ENCODE data around the gene FHIT.

FHIT gene

DNA sequence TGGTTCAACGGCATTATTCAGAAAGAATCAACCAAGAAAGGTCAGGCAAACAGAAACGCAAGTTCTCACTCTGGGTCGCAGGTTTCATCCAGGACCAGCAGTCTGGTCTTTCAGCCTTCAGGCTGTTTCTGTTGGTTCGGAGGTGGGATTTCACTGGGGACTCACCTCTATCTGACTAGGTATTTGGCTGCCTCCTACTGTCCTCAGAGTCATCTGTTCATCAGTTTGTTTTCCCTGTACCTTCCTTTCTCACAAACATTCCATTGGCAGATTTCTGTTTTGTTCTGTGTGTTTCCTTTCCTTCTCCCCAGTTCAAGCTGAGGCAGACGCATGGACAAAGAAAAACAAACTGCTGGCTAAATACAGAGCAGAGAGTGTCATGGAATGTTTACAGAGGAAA, 1154.8 kb downstream of the FHIT start:
- DNase-seq (ENCODE audit: low read depth): no peak

DNA sequence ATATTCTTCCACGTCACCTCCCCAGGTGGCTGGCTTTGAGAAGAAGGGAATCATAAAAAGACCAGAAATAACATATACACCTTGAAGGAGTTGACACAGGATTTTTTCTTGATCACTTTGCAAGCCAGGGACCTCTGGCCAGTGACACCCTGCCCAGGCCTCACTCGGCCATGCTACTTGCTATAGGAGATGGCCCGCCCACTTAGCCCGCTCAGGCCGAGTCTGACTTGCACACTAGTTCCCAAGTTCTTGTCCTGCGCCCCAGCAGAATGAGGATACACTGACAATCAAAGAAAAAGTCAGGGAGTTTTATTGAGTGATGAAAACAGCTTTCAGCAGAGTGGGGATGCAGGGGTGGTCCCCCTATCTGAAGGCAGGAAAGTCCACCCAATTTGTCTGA, 1155.3 kb downstream of the FHIT start:
- no peak for DNase-seq (ENCODE audit: low read depth)

DNA sequence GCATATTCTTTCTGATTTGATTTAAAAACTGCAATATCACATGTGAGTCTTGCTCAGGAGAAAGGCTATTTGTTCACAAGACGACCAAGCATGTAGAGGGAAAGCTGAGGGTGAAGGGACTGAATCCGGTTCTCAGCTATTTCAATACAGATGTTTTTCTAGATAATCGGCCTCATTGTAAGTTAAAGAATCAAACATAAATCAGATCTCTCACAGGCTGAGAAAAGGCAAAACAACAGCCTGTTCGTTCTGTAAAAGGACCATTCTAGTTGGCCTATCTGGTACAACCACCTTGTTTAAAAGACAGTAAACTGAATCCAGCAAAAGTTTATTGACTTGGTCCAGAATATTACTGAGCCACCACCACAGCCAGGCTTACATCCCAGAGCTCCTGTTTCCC, 1155.7 kb downstream of the FHIT start:
- no peak for DNase-seq (ENCODE audit: low read depth)

DNA sequence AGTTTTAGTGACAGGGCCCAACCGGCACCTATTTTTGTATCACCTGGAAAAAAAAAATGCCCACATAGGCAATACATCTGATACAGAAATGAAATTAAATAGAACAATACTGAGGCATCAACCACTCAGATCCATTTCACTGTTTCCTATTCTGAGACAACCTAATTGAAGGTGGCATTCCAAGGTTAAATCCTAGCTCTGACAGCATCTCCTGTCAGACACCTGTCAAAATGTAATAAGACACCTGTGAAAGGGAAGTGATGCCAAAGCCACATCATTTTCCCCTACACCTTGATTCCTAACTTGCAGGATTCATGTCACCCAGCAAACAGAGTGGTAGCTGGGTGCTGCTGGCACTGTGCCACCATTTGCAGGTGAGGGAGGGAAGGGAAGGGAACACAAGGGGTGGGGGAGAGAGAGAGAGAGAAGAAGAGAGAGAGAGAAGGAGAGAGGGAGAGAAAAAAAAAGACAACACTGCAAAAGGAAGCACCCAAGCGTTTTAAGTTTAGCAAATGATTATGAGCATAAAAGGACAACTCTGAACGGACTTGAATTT, 1156.8 kb downstream of the FHIT start:
- DNase-seq (ENCODE audit: low read depth): no peak

DNA sequence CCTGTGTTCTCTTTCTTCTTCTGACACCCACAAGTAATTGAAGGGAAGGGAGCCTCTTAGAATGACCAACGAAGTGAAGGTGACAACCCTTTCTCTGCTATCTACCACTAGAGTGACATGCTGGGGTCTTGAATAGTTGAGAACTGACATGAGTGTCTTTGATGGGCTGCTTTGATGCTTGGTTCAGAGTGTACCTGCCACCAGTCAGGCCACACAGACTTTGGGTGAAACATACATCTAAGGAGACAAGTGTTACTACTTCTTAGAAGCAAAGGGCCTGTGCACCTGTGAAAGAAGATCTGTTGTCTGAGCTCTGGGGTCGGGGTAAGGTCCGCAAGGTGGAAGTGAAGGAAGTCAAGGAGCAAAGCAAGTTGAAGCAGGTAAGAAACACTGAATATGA, 1160.7 kb downstream of the FHIT start:
- no peak for DNase-seq (ENCODE audit: low read depth)

DNA sequence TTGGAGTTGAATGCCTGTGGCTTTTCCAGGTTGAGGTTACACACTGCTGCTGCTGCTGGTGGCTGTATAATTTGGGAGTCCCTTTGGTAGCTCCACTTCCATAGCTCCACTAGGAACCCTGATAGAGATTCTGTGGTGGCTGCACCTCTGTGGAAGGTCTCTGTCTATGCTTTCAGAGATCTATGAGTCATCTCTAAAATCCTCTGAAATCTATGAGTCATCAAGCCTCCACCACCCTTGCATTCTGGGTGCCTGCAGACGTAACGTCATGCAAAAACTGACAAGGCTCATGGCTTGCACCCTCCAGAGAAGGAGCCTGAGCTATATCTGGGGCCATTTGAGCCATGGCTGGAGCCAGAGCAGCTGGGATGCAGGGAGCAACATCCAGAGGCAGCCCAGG, 1164.4 kb downstream of the FHIT start:
- DNase-seq (ENCODE audit: low read depth): peak; percentile 4

DNA sequence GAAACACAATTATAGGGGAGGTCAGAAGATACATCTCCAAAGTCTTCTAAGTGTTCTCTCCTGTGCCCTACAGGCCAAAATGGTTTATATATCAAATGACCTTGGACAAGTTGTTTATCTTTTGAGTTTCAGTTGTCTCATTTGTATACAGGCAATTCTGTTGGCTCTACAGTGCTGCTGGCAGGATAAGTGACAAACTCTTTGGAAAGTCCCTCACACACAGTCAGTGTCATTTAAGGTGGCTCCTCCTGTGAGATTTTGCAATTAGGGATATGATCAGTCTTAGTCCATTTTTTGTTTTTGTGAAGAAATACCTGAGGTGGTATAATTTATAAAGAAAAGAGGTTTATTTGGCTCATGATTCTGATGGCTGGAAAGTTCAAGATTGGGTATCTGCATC, 1165.6 kb downstream of the FHIT start:
- no peak for DNase-seq (ENCODE audit: low read depth)

DNA sequence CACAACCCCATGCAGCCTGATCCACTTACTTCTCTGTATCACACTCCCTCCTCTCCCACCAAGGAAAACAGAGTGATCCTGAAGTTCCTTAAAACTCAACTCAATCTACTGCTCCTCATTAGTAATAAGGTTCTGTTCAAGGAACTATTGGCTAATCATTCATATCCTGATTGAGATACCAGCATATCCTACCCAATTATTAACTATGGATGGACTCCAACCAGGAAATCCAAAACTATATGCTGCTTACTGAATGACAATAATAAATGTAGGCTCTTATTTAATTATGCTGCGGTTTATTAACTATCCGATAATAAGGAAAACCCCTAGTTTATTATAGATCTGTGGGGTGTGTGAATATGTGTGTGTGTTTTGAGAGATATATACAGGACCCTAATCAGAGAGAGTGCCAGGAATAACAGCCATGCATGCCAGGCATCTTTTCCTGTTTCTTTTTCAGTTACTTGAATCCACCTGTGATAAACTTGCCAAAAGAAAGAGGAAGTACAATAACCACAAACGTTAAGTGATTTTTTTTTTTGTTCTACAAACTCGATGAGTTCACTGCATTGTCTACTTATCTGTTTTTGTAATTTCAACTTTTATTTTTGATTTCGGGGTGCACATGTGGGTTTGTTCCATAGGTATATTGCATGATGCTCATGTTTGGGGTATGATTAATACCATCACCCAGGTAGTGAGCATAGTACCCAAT, 1169.7 kb downstream of the FHIT start:
- DNase-seq (ENCODE audit: low read depth): no peak

DNA sequence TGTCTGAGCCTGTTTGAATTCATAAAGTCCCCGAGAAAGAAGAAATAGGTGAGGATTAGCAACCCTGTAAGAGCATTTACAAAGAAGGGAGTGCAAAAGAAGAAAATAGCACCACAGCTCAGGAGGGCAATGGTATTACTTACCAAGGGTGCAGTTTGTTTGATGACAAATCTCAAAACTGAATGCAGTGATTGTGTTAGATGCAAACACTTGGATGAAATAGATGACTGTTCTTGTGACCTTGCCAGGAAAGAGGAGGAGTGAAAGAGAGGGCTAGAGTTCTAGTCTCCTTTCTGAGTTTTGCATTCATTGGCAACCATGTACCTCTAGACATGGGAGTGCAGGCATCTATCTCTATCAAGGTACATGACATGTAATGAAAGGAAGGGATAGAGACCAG, 1170.6 kb downstream of the FHIT start:
- no peak for DNase-seq (ENCODE audit: low read depth)

DNA sequence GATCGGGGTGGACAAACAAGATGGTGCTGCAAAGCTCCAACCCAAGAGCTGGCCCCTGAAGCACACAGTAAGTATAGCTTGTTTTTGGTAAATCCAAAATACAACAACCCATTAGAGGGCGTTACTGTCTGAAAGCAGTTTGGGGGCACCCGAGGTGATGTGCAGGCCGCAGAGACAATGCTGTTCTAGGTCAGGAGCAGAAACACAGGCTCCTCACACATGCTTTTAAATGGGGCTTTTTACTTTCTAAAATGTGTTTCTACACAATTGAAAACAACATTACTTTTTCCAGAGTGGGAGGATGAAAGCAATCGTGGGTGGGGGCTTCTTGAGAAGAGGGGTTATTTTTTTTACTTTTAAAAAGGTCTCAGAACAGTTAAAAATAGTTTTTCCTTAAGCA, 1172.2 kb downstream of the FHIT start:
- no peak for DNase-seq (ENCODE audit: low read depth)

DNA sequence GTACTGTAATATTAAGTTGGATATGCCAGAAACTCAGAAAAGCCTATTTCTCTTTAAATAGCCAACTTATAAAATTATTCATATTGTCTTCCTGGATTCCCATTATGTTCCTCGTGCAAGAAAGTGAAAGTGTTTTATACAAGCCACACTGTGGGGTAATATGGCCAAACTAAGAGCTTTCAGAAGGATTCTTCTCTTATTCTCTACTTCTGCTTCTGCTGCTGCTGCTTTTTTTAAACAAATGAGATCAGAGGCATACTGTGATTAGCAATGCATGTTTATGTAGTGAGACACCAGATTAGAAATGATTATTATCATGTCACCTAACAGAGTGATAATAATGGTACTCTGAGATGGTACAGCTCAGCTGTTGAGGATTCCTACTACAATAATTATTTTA, 1174.9 kb downstream of the FHIT start:
- DNase-seq (ENCODE audit: low read depth): no peak

DNA sequence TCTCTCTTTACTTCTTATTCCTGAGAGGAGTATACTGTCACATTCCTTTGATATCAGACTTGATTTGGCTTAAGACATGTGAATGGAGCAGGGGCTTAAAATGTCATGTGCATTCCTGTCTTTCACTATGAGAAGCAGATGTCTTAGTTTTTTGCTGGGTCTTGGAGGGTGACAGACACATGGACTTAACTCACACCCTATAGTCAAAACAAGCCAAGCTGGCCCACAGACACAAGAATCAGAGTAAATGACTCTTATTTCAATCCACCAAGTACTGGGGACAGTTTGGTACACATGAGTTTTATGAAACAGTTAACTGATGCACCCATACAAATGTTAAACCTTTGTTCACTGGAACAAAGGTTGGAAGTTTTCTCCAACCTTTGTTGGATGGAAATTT, 1177.3 kb downstream of the FHIT start:
- DNase-seq (ENCODE audit: low read depth): no peak

DNA sequence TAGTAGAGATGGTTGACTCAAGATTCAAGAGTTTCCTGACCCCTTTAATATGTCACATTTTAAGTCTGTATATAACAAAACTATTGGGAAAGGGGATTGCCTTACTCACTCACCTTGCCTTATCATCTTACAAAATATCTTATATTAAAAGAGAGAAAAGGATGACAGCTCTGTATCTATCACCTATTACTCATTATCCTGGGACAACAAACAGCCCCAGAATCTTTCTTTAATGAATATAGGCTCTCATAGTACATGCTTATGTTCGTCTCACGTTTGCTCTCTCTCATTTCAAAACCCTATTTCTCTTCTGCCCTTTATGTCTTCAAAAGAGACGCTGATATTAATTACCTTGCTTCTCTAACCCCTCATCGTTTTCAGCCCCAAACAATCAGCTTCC, 1178.0 kb downstream of the FHIT start:
- no peak for DNase-seq (ENCODE audit: low read depth)

DNA sequence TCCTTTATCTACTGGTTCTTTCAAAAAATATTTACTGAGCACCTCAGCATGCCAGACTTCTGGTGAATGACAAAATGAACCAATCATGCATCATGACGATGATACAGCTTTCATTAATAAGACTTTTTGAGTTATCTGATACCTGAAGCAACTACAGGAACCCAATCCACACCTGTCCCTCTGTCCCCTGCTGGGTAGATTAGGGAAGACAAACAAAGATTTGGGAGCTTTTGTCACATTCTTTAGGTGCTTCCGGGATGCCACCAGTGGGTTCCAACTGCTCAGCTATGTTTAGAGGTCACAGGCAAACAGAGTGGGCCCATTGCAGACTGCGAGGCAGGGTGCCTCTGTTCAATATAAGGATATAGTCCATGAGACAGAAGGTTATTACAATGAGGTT, 1180.9 kb downstream of the FHIT start:
- no peak for DNase-seq (ENCODE audit: low read depth)

DNA sequence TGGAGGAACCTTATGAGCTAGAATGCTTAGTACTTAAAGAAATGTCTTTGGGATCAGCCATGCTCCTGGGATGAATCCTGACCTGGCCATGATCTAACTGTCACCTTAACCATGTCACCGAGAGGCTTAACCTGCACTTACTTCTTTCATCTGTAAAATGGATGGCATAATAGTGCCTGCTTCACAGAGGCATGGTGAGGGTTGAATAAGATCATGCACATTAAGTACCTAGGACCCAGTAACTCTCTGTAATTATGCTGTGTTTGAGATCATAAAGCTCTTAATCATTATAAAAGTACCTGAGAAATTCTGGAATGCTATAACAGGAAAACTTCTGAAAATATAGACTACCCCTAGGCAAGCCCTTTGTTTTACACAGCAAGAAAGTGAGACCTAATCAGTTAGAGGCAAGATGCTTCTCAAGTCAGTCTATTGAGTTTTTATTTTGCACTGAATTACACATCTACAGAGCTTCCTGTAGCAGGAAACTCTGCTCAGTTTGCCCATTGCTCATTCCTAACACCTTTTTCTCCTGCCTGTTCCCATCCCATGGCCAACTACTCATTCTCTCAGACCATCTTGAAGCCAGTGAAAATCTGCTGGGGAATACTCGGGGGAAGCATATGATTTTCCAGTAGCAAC, 1185.9 kb downstream of the FHIT start:
- DNase-seq (ENCODE audit: low read depth): no peak

DNA sequence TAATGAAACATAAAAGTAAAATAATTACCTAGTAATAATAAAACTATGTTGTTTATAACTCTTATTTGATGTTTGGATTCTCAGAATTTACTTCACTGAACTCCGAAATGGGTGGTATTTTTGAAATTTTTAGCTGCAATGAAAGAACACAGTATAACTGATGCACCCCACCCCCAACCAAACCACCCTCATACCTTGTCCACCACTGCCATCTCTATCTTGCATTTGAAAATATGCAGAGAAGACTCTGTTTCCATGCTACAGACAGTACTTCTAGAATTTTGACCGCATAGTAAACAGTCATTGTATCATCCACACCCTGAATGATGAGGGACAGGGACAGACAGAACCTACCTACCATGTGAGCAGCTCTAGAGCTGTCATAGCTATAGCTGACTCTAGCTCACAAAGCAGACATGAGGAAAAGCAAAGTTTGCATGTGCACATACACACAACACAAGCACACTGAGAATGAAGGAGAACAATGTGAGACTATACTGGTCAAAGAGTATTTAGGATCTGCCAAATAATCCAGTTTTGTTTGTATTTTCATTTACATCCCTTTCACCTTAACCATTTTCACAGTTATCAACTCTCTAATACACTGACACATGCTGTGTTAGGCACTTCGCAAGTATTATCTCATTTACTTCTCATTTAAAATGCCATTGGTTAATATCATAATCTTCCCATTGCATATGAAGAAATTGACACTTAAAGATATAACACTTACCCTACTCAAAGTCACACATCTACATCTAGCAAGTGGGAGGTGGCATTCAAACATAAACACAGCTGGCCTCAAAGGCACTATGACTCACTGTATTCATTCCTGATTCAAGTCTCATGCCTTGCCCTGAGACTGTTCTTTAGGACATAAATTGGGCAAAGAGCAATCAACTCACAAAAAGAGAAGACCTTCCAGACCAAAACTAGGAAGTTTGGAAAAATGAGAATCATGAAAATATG, 1186.8 kb downstream of the FHIT start:
- no peak for DNase-seq (ENCODE audit: low read depth)

DNA sequence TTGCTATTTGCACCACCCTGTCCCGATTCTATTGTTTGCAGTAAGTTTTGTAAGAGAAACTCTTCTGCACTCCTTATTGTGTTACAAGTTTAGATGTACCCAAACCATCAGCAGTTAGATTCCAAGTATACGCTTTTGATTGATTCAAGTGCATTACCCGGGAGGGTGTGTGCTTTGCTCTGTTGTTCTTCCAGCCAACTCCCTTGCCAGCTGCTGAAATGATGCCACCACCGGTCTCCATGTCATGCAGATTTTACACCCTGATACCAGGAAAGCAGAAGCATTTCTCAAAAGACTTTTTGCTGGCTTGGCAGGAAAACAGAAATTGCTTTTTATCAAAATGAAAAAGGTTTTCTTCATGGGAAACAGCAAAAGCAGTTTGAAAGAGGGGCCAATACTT, 1194.8 kb downstream of the FHIT start:
- DNase-seq (ENCODE audit: low read depth): no peak

DNA sequence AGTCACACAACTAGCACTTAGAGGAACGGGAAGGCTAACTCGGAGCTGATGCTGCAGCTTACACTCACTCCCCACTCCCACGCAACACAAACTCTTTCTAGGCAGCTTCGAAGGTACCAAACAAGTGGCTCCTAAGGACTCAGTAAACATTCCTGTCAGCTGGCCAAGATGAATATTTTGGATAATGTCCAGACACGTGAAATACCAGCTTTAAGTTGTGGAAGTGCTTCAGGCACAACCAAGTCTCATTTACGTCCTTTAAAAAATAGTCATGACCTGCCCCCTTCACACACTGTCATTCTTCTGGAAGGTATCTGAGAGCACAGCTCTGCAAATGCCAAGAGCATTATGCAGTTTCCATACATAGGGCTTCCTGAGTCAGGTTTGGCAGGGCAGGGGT, 1195.5 kb downstream of the FHIT start:
- DNase-seq (ENCODE audit: low read depth): no peak

DNA sequence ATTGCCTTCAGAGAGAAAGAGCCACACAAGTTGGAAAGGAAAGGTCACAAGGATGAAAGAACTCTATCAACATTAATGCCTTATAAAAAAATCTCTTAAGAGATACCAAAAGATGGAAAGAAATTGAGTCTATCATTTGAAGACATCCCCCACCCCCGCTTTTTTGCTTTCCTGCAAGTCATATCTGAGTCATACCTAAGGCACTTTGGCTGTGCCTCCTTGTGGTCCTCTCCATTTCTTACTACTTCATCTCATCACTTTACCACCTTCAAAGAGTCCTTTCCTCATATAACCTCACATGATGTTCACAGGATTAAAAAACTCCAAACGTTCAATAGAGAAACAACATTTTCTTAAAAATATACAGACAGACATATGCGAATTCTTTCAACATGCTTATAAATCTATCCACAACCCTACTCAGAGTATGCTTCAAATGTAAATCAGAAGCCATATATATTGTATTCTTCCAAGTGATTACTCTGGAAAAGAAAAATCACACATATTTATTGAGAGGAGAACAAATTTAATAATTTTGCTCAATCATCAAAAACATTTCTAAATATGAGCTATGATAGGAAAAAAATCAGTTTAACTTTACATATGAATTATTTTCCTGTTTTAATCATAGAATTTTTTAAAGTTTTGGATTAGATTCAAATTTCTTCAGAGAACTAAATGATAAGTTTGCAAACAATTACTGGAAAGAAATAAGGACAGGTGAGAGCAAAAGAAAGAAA, 1197.6 kb downstream of the FHIT start:
- no peak for DNase-seq (ENCODE audit: low read depth)

DNA sequence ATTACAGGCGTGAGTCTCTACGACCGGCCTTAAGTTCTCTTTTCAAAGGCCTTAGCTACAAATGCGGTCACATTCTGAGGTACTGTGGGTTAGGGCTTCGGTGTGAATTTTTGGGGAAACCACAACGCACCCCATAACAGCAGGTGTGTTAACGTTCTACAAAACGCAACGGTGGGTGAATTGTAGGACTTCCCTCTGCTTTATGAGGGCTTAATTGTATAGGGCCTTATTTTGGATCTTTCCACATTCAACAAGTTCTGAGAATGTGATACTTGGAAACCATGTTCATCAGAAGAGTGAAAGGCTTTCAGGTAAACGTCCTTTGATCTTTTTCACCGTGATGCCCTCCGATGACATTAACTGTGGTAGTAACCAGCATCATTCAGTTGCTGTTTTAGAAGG, 1202.8 kb downstream of the FHIT start:
- DNase-seq (ENCODE audit: low read depth): no peak

DNA sequence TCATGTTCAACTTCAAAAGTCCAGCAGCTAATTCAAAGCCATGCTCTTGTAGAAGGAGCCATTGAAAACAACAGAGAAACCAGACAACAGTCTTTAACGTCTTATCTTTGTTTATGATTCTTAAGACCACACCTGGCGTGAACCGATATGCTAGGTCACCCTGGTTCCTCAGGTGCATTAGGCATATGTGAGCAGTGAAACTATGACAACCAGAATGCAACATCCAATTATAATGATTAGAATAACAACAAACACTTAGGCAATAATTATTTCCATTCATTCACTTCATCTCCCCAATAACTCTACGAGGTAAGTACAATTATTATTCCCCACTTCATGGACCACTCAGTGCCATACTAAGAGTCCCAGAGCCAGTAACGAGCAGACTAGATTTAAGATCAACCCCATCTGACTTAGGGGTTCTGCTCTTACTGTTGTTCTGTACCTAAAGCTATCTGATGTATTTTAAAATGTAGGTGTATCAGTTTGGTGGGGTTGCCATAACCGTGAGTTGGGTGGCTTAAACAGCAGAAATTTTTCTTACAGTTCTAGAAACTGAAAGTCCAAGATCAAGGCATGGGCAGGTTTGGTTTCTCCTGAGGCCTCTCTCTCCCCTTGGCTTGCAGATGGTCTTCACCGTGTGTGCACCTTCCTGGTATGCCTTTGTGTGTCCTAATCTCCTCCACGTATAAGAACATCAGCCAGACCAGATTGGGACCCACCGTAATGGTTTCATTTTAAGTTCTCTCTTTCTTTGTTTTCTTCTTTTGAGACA, 1203.6 kb downstream of the FHIT start:
- DNase-seq (ENCODE audit: low read depth): no peak

All from ELR (cell line).